Hepatocyte (in vitro differentiated cells): ENCODE results near the gene NOTCH1. TPM values are rescaled to one million over a fixed set of nuclear protein-coding genes. Genes with fewer than 3 reads are reported as not detected.

ENCODE experiments used
- DNase-seq: peaks from one replicate; pipeline ENCODE4 v3.0.0-alpha.2; 2016; ENCODE audit warnings: low spot score
- H2AFZ ChIP-seq: fragments of 200-600 bp; sonication (generic); 2 replicates; pipeline ENCODE4 v1.6.0; 2016; ENCODE audit warnings: antibody characterized with exemption, mild to moderate bottlenecking
- H3K27ac ChIP-seq: fragments of 200-600 bp; sonication (generic); 2 replicates; pipeline ENCODE4 v1.5.1; 2016; ENCODE audit warnings: mild to moderate bottlenecking
- H3K27me3 ChIP-seq: fragments of 200-600 bp; sonication (generic); 2 replicates; pipeline ENCODE4 v1.6.1; 2016
- H3K36me3 ChIP-seq: fragments of 200-600 bp; sonication (generic); replicated peaks from 2 replicates; pipeline ENCODE4 v1.5.1; 2016; ENCODE audit warnings: low read depth; ENCODE audit not compliant: insufficient read depth
- H3K4me1 ChIP-seq: fragments of 200-600 bp; sonication (generic); 2 replicates; pipeline ENCODE4 v1.5.1; 2016; ENCODE audit warnings: mild to moderate bottlenecking, moderate library complexity; ENCODE audit not compliant: insufficient read depth
- H3K4me2 ChIP-seq: fragments of 200-600 bp; sonication (generic); 2 replicates; pipeline ENCODE4 v1.6.0; 2016
- H3K4me3 ChIP-seq: fragments of 200-600 bp; sonication (generic); 2 replicates; pipeline ENCODE4 v1.5.1; 2016; ENCODE audit warnings: mild to moderate bottlenecking
- H3K79me2 ChIP-seq: fragments of 200-600 bp; sonication (generic); 2 replicates; pipeline ENCODE4 v1.6.0; 2017; ENCODE audit warnings: mild to moderate bottlenecking
- H3K9me2 ChIP-seq: fragments of 200-600 bp; sonication (generic); replicated peaks from 2 replicates; pipeline ENCODE4 v1.6.0; 2017; ENCODE audit warnings: mild to moderate bottlenecking; ENCODE audit not compliant: insufficient read depth
- H3K9me3 ChIP-seq: fragments of 200-600 bp; sonication (generic); 2 replicates; pipeline ENCODE4 v1.5.1; 2016; ENCODE audit warnings: low read depth, mild to moderate bottlenecking
- H4K20me1 ChIP-seq: fragments of 200-600 bp; sonication (generic); 2 replicates; pipeline ENCODE4 v1.6.0; 2016; ENCODE audit warnings: mild to moderate bottlenecking; ENCODE audit not compliant: insufficient read depth, poor library complexity, severe bottlenecking
- EZH2 ChIP-seq: fragments of 200-600 bp; sonication (generic); IDR thresholded peaks from 2 replicates; pipeline ENCODE4 v1.6.1; 2016; ENCODE audit warnings: antibody characterized with exemption, mild to moderate bottlenecking, borderline replicate concordance
- EZH2phosphoT487 ChIP-seq: fragments of 200-600 bp; sonication (generic); IDR thresholded peaks from one replicate; pipeline ENCODE4 v1.6.1; 2018; ENCODE audit warnings: antibody characterized with exemption, mild to moderate bottlenecking, low read depth, moderate library complexity; ENCODE audit not compliant: unreplicated experiment, severe bottlenecking
- WGBS: methylation state at CpG from one replicate; pipeline ENCODE4 v1.1.6; 2016; ENCODE audit warnings: low lambda C conversion rate; ENCODE audit errors: missing lambda C conversion rate; 5-methylcytosine and 5-hydroxymethylcytosine counted together
- polyA plus RNA-seq: library from polyadenylated mRNA; unstranded; fragments of >200 nt; fragmentation: Nextera tagmentation; extraction: Ambion mirVana; gene quantifications from 2 replicates; pipeline ENCODE4 v1.2.1, GENCODE V29; 2016
- total RNA-seq: library from RNA; depleted of rRNA; stranded (reverse); fragments of >200 nt; gene quantifications from 2 replicates; pipeline ENCODE4 v1.2.3, GENCODE V29; 2014
- TF ChIP-seq, protein P1 (sequence below): fragments of 200-600 bp; sonication (generic); IDR thresholded peaks from 2 replicates; pipeline ENCODE4 v1.5.1; 2016; ENCODE audit warnings: antibody characterized with exemption, mild to moderate bottlenecking; ENCODE audit not compliant: poor library complexity

Gene NOTCH1
- total and polyA plus RNA-seq, 2 experiments from 2014 or later: 5.3 to 6.5 TPM

DNA sequence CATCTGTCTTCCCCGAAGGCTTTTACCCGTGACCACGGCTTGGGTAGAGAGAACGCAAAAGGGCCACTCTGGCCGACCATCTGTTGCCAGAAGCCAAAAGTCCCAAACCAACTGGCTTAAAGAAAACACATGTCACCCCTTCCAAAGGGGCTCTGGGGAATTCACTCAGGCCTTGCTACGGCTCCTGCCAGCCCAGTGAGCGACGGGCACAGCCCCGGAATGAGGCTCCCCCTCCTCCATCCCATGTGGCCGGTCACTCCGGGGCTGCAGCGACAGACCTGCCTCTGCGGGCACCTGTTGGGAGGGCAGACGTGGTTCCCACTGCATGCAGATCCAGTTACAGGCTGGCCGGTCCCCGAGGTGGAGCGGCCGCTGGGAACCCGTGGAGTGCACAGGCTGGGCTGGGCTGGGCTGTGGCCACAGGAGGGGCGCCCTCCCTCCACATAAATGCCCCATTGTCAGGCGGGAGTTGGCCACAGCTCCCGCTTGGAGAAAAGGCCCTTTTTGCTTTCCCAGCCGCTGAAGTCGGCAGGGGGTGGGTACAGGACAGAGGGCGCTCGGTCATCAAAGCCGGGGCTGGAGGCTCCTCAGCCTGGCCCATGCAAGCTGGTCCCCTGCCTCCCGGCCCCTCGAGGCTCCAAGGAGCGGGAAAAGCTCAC is 19.9 kb downstream of the NOTCH1 start:
- Histone ChIP-seq H3K4me3 (no peak overlapping the region), H3K9me3 (no peaks in the 10 kb centered on the region), H3K27me3 (no peaks in the 10 kb centered on the region), H3K4me2 (peak overlapping the region; percentile 37), H3K9me2 (no peaks in the 10 kb centered on the region), H3K27ac (peak overlapping the region; percentile 46), H3K36me3 (no peaks in the 10 kb centered on the region), H4K20me1 (peaks cover 3% of the 10 kb centered on the region), H2AFZ (no peak overlapping the region), H3K4me1 (peaks cover 22% of the 10 kb centered on the region), H3K79me2 (peaks cover 9% of the 10 kb centered on the region)
- TF ChIP-seq EZH2phosphoT487: no peak
- TF ChIP-seq EZH2: no peak
- TF ChIP-seq, protein P1, sequence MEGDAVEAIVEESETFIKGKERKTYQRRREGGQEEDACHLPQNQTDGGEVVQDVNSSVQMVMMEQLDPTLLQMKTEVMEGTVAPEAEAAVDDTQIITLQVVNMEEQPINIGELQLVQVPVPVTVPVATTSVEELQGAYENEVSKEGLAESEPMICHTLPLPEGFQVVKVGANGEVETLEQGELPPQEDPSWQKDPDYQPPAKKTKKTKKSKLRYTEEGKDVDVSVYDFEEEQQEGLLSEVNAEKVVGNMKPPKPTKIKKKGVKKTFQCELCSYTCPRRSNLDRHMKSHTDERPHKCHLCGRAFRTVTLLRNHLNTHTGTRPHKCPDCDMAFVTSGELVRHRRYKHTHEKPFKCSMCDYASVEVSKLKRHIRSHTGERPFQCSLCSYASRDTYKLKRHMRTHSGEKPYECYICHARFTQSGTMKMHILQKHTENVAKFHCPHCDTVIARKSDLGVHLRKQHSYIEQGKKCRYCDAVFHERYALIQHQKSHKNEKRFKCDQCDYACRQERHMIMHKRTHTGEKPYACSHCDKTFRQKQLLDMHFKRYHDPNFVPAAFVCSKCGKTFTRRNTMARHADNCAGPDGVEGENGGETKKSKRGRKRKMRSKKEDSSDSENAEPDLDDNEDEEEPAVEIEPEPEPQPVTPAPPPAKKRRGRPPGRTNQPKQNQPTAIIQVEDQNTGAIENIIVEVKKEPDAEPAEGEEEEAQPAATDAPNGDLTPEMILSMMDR: no peak
- WGBS: 65% methylated on average over 30 of the region's 30 CpGs
- no peak for DNase-seq

DNA sequence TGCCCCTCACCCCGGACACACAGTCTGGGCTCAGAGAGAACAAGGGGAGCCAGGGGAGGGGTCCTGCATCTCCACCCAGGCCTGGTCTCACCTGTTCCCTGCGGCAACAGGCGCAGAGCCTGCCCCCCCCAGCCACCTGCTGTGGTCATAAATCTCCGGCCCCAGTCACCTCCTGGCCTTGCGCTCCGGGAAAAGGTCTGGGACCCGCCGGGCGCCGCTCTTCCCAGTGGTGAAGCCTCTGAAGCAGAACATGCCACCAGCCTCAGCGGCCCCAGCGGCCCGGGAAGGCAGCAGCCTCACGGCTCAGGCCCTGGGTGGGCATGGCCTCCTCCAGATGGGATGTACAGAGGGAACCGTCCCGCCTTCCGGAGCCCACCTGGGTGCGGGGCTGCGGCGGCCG is 20.6 kb downstream of the NOTCH1 start:
- peaks cover 29% of the 10 kb centered on the region for H3K4me1 ChIP-seq
- H3K79me2 ChIP-seq: peaks cover 9% of the 10 kb centered on the region
- H3K4me3 ChIP-seq: no peak overlapping the region
- DNase-seq: no peak
- H3K27me3 ChIP-seq: no peaks in the 10 kb centered on the region
- WGBS: 96% methylated on average over 20 of the region's 21 CpGs
- H3K4me2 ChIP-seq: no peak overlapping the region
- no peak overlapping the region for H2AFZ ChIP-seq
- no peaks in the 10 kb centered on the region for H3K9me2 ChIP-seq
- peaks cover 3% of the 10 kb centered on the region for H4K20me1 ChIP-seq
- no peak overlapping the region for H3K27ac ChIP-seq
- no peaks in the 10 kb centered on the region for H3K36me3 ChIP-seq
- TF ChIP-seq EZH2: no peak
- TF ChIP-seq, protein P1: no peak
- no peak for TF ChIP-seq EZH2phosphoT487
- no peaks in the 10 kb centered on the region for H3K9me3 ChIP-seq

DNA sequence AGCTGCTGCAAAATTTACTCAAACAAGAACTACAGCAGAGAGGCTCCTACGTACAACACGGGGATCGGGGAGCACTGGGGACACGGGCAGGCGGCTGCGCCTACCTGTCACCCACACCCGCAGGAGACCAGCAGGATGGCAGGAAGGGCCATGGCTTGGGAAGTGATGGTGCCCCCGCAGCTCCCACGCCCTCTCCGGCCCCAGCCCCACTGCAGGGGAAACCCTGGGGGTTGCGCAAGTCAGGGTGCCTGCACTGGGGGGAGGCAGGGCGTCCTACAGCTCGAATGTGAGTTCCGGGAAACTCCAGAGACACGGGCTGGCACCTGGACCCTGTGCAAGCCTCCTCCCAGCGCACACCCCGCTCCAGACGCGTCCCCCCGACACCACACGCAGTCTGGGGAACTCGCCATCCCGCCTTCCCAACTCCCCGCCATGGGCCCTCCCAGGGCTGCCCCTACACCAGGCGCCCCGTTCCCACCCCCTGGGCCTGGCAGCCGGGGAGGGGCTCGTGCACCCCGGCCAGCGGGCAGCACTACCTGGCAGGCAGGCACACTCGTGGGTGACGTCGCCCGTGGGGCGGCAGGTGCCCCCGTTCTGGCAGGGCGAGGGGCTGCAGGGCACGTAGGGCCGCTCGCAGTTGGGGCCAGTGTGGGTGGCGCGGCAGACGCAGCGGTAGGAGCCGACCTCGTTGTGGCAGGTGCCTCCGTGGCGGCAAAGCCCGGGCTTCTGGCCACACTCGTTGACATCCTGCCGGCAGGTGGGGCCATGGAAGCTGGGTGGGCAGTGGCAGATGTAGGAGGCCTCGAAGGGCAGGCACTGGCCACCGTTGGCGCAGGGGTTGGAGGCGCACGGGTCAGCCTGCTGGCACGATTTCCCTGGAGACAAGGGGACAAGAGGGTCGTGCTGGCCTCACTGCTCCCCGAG is 23.3 kb downstream of the NOTCH1 start:
- WGBS: 92% methylated on average over 44 of the region's 59 CpGs
- Histone ChIP-seq H3K27ac (no peak overlapping the region), H3K36me3 (no peaks in the 10 kb centered on the region)

More for the DNA sequence above, 23.3 kb downstream of the NOTCH1 start:
- Histone ChIP-seq H3K79me2 (no peaks in the 10 kb centered on the region), H3K27me3 (no peaks in the 10 kb centered on the region), H2AFZ (no peak overlapping the region), H3K4me3 (no peak overlapping the region), H4K20me1 (peaks cover 3% of the 10 kb centered on the region), H3K9me3 (no peaks in the 10 kb centered on the region), H3K9me2 (no peaks in the 10 kb centered on the region), H3K4me2 (no peak overlapping the region), H3K4me1 (peaks cover 38% of the 10 kb centered on the region)
- TF ChIP-seq, protein P1: no peak
- no peak for TF ChIP-seq EZH2
- TF ChIP-seq EZH2phosphoT487: no peak
- no peak for DNase-seq
